DMS 273 (cell line): ENCODE measurements around the gene ASNSD1.
A peak's percentile ranks its signal among the peaks of the same experiment; 100 is the strongest.
"Not testable (repeated sequence)": the region's sequence is repeated elsewhere in the genome, so short reads cannot be mapped to it uniquely, and the experiment has no call there.

Source experiments
- DNase-seq: peaks from one replicate; lab custom pipeline; 2025; ENCODE audit not compliant: unreplicated experiment; lab: John Stamatoyannopoulos, UW

The ASNSD1 gene

DNA sequence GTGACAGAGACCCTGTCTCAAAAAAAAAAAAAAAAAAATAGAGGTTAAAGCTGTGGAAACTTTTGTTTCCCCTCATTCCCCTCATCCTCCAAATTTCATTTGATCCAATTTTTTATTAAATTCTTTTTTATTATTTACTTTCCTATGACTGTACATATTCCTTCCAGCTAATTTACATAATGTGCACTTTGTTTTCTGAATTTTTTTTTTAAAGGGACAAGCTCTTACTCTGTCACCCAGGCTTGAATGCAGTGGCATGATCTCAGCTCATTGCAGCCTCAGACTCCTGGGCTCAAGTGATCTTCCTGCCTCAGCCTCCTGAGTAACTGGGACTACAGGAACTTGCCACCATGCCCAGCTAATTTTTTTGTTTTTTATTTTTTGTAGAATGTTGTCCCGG is 23.6 kb downstream of the ASNSD1 start:
- DNase-seq: no peak

DNA sequence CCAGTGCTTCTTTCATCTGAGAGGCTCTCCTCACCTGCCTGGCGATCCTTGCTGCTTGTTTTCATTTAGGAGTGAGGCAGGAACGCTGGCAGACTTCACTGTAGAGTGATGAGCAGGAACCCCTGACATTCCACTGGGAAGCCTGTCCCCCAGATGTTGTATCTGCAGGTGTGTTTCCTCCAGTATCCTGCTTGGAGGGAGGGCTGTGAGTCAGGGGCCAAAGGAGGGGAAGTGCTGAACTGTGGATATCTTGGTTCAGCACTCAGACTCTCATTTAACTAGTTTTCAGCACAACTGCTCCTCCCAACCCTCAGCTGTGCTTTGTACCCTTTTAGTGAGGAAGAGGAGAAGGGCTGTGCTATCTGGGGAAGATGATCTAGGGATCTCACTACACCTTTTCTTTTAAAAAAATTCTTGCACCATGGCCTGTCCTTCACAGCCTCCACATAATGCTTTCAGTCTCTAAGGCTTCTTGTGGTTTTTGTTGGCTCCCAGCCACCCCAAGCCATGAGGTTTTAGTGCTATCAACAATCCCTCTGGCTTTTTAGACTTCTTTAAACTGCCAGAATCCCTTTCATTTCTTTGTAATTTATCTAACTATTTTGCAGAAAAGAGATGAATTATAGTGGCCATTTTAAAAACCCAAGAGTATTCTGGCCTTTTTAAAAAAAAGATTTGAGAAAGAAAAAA is 24.4 kb downstream of the ASNSD1 start:
- DNase-seq: peak; percentile 18

DNA sequence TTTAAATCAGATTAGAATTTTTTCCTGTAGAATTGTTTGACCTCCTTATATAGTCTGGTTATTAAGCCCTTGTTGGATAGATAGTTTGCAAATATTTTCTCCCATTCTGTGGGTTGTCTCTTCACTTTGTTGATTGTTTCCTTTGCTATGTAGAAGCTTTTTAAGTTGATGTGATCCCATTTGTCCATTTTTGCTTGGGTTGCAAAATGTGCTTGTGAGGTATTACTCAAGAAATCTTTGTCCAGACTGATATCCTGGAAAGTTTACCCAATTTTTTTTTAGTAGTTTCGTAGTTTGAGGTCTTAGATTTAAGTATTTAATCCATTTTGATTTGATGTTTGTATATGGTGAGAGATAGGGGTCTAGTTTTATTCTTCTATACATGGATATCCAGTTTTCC is 26.5 kb downstream of the ASNSD1 start:
- not testable (repeated sequence) for DNase-seq

DNA sequence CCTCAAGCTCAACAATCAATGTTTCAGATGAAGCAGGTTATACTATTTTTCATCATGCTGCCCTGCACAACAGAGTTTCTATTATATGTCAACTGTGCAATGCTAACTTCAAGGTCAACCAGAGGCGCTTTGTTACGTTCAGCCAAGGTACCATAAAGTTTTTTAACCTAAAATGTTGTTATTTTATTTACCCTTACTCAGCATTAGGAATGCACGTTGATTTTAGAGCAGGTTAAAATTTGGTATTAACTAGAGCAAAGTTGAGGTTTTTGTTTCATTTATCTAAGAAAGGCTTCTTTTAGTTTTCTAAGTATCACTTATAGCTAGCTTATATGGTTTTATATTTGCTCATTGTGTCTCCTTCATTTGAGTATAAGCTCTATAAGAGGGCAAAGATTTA is 35.0 kb downstream of the ASNSD1 start:
- no peak for DNase-seq

DNA sequence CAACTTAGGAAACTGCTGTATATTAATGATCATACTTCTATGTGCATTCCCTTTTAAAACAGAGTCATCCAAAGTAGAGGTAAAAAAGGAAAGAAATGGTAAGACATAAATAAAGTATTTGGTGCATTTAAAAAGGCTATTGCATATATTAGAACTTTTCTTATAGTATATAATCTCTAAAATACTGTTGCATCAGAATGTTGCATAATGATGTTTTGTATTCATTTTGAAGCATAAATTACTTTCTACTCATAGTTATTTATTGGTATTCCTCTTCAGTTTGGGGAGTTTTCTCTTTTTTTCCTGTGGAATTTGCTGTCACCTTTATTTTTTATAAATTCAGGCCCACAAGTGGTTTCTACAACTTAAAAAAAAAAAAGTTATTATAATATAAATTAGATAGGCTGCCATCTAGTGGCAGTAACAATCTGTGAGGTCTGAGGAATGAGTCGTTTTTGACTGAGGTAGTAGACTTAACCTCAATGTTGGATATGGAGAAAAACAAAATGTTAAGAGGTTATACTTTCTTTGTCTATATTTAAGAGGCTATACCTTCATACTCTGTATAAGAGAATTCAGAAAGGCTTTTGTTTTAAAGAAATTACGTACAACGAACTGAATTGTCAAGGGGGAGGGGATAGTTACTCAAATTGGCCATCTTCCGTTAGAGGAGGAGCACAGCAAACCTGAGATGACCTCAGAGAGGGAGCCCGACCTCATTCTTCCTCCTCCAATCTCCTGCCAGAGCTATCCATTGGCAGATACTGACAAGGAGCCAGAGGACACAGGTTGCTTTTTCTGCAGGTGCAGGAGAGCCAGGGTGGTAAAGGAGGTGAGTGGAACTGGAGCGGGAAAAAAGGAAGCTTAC is 37.0 kb downstream of the ASNSD1 start:
- DNase-seq: peak; percentile 60

DNA sequence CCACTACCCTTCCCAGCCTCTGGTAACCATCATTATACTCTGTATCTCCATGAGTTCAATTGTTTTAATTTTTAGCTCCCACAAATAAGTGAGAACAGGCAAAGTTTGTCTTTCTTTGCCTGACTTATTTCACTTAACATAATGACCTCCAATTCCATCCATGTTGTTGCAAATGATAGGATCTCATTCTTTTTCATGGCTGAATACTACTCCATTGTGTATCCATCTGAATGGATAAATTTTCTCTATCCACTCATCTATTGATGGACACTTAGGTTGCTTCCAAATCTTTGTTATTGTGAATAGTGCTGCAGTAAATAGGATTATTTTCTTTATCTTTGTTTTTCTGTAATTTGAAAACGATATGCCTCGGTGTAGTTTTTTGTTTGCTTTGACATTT is 39.4 kb downstream of the ASNSD1 start:
- no peak for DNase-seq

DNA sequence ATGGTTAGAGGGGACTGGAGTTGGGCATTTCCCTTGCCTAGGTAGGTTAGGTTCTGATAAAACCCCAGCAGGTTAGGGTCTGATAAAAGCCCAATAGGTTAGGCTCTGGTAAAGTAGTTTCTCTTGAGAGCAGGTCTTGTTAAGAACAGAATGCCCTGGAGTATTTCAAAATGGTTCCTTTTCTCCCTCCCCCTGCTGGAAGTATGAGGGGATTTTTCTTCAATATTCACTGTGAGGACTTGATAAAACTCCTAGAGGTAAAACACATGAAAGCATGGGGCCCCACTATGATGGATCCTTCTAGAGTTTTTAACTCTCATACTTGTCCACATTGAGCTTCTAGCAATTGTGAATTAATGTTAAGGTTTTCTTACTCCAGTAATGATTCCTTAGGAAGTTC is 40.8 kb downstream of the ASNSD1 start:
- DNase-seq: peak; percentile 11

DNA sequence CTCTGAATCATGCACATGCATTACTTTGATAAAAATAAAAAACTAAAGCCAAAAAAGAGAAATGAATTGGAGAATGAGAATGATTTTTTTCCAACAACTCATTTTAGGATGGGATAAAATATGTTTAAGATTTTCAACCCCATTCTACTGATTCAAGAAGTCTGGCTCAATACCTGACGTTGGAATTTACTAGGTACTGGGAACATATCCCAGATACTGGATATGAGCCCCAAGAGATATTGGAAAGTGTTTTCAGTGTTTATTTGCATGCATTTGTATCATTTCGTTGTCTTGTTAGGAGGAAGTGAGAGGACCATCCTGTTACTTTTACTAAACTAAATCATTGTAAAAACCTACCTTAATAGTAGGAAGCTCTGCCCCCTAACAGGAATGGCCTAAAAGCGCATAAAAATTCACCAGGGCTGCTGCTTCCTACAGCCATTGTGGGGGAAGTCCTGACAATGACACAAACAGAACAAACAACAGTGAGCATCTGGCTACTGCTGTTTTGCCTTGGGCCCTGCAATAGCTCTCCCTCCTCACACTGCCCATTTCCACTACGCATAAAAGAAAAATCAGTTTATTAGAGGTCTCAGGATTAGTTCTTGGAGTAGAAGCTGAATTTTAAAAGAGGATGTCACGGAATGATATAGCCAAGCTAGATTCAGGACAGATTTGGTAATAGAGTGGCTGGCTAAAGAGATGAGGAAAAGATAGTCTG is 48.4 kb downstream of the ASNSD1 start:
- no peak for DNase-seq

DNA sequence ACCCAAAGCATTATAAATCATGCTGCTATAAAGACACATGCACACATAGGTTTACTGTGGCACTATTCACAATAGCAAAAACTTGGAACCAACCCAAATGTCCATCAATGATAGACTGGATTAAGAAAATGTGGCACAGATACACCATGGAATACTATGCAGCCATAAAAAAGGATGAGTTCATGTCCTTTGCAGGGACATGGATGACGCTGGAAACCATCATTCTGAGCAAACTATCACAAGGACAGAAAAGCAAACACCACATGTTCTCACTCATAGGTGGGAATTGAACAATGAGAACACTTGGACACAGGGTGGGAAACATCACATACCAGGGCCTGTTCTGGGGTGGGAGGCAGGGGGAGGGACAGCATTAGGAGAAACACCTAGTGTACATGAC is 56.3 kb downstream of the ASNSD1 start:
- DNase-seq: not testable (repeated sequence)

DNA sequence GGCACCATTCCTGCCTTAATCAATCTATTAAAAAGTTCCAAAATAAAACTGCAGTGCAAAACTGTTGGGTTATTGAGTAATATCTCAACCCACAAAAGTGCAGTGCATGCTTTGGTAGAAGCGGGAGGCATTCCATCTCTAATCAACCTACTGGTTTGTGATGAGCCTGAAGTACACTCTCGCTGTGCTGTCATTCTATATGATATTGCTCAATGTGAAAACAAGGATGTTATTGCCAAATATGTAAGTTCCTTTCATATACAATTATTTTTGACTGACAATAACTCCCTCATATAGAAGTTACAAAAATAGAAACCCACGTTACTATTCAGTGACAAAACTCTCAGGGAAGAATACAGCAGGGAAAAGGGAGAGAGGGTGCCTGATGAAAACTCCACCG is 58.3 kb downstream of the ASNSD1 start:
- no peak for DNase-seq
